Measurements from ENCODE around the gene SEMA4B.
"Not testable (repeated sequence)": the region's sequence is repeated elsewhere in the genome, so short reads cannot be mapped to it uniquely, and the experiment has no call there.

The SEMA4B gene

DNA sequence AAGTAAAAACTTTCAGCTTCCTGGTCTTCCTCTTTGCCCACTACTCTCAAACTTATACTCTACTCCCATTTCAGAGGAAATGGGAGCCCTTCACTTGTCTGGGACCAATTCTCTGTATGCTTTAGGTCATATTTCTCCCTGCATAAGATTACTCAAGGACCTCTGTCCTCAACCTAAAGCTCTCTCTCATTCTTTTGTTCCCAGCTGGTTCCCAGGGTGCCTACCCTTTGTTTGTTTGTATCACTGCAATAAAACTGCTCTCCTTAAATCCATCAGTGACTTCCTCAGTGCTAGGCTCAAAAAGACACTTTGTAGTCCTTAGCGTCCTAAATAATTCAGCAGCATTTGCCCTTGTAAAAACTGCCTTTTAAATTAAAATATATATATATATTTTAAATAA, 67.3 kb downstream of the SEMA4B start:
- no peak for DNase-seq
- Histone ChIP-seq H3K27me3 (replicated peaks) (no peaks in the 10 kb centered on the region), H3K36me3 (replicated peaks) (peaks cover 37% of the 10 kb centered on the region), H3K27ac (no peak overlapping the region), H3K4me3 (ENCODE audit: low read depth, low read length) (no peak overlapping the region)
- in situ Hi-C loops (cut with HindIII; ENCODE audit: low pct_ligation_motif_present, low sequenced_read_pairs): no loop called here
- TF ChIP-seq, protein P1, sequence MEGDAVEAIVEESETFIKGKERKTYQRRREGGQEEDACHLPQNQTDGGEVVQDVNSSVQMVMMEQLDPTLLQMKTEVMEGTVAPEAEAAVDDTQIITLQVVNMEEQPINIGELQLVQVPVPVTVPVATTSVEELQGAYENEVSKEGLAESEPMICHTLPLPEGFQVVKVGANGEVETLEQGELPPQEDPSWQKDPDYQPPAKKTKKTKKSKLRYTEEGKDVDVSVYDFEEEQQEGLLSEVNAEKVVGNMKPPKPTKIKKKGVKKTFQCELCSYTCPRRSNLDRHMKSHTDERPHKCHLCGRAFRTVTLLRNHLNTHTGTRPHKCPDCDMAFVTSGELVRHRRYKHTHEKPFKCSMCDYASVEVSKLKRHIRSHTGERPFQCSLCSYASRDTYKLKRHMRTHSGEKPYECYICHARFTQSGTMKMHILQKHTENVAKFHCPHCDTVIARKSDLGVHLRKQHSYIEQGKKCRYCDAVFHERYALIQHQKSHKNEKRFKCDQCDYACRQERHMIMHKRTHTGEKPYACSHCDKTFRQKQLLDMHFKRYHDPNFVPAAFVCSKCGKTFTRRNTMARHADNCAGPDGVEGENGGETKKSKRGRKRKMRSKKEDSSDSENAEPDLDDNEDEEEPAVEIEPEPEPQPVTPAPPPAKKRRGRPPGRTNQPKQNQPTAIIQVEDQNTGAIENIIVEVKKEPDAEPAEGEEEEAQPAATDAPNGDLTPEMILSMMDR (IDR thresholded peaks at IDR 0.05; ENCODE audit: low read depth, low read length, missing control alignments): no peak

DNA sequence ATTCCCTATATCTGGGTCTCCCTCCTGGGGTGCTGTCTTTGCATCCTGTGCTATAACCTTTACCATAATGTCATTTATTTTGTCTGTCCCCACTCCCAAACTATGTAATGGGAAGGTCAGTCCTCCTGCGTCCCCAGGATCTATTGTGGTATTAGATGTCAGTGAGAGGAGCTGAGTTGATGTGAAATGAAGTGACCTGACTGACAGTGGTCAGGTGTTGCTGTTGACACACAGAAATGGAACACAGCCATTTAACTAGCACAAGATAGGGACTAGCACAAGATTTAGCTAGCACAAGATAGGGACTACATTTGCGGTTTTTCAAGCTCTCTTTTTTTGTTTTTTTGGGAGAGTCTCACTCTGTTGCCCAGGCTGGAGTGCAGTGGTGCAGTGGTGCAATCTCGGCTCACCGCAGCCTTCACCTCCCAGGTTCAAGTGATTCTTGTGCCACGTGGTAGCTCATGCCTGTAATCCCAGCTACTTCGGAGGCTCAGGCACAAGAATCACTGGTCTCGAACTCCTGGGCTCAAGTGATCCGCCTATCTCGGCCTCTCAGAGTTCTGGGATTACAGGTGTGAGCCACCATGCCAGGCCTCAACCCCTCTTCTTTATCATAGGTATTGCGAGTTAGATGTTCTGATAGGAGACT, 69.5 kb downstream of the SEMA4B start:
- peaks cover 41% of the 10 kb centered on the region for H3K36me3 ChIP-seq (replicated peaks)
- TF ChIP-seq, protein P1 (IDR thresholded peaks at IDR 0.05; ENCODE audit: low read depth, low read length, missing control alignments): no peak
- in situ Hi-C loops (cut with HindIII; ENCODE audit: low pct_ligation_motif_present, low sequenced_read_pairs): no loop called here
- H3K4me3 ChIP-seq (ENCODE audit: low read depth, low read length): no peak overlapping the region
- H3K27me3 ChIP-seq (replicated peaks): no peaks in the 10 kb centered on the region
- no peak overlapping the region for H3K27ac ChIP-seq
- no peak for DNase-seq

DNA sequence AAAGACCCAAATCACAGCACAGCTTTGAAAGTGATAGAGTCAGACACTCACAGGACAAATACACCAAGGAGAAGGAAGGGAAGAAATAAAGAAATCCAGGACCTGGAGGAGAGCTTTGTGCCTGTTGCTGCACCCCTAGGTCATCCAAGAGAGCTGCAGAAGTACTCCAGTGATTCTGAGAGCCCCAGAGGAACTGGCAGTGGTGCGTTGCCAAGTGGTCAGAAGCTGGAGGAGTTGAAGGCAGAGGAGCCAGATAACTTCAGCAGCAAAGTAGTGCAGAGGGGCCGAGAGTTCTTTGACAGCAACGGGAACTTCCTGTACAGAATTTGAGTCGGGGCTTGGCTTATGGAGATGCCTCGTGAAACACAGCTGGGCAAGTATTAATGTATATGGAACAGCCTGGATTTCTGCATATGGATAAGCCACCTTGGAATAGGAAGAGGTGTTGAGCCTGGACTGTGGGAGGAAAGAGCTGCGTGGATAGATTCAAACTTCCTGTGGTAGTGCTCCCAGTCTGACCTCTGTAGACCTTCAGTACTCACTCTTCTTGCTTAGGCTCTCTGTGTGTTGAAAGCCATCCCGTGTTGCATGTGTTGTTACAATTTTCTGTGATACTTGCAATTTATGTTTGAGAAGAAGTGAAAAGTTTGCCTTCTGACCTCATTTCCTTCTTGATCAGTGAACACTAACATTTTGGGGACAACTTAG, 70.5 kb downstream of the SEMA4B start:
- TF ChIP-seq, protein P1 (IDR thresholded peaks at IDR 0.05; ENCODE audit: low read depth, low read length, missing control alignments): no peak
- DNase-seq: no peak
- in situ Hi-C loops (cut with HindIII; ENCODE audit: low pct_ligation_motif_present, low sequenced_read_pairs): no loop called here
- Histone ChIP-seq H3K36me3 (replicated peaks) (peaks cover 41% of the 10 kb centered on the region), H3K27me3 (replicated peaks) (no peaks in the 10 kb centered on the region), H3K27ac (no peak overlapping the region), H3K4me3 (ENCODE audit: low read depth, low read length) (no peak overlapping the region)

DNA sequence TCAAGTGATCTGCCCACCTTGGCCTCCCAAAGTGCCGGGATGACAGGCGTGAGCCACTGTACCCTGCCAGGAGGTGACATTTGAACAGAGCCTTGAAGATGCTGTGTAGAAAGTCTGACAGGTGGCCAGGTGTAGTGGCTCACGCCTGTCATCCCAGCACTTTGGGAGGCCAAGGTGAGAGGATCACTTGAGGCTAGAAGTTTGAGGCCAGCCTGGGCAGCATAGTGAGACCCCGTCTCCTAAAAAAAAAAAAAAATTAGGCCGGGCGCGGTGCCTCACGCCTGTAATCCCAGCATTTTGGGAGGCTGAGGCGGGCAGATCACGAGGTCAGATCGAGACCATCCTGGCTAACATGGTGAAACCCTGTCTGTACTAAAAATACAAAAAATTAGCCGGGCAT, 77.3 kb downstream of the SEMA4B start:
- H3K36me3 ChIP-seq (replicated peaks); in situ Hi-C loops (cut with HindIII; ENCODE audit: low pct_ligation_motif_present, low sequenced_read_pairs); H3K4me3 ChIP-seq (ENCODE audit: low read depth, low read length); H3K27me3 ChIP-seq (replicated peaks); DNase-seq; H3K27ac ChIP-seq: not testable (repeated sequence)
